ENCODE data around the gene MED12.

MED12 gene

DNA sequence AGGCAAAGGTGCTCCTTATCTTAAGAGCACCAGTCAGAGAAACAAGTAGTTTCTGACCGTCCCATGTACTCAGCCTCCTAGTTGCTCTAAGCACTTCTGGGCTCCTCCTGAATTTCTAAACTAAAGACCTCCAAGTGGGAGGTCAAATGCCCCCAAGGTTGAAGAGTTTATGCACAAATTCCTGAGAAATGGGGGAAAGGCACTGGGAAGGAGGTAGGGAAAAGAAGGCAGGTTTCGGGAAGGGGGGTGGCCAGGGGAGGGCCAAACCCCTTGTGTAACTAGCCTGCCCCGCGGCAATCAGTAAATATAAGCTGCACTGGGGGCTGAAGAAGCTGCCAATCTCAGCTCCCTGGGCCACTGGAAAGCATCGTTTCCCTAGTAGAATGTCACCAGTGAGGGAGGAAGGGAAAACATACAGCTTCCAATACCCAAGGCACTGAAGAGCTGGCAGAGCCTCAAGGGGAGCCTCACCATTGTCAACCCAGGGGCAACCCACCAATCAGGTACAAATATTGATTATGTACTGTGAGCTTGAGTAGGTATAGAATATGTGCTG is 19.4 kb upstream of the MED12 start:
- Histone ChIP-seq H3K9me2 (replicated peaks; ENCODE audit: insufficient read depth, low read length) (no peaks in the 10 kb centered on the region), H3K9ac (ENCODE audit: low read length) (no peak overlapping the region), H3K27me3 (replicated peaks; ENCODE audit: insufficient read depth, low read length) (no peaks in the 10 kb centered on the region), H3K9me3 (replicated peaks; ENCODE audit: insufficient read depth, low read length) (no peaks in the 10 kb centered on the region), H3K79me2 (ENCODE audit: low read length) (no peaks in the 10 kb centered on the region), H3K36me3 (replicated peaks; ENCODE audit: insufficient read depth, low read length) (no peaks in the 10 kb centered on the region), H3K4me1 (ENCODE audit: low read length) (0 out of 2 replicates have a peak, but pooled peaks cover 6% of the 10 kb centered on the region), H2AFZ (ENCODE audit: low read length) (no peak overlapping the region), H3K27ac (ENCODE audit: low read length) (no peak overlapping the region), H4K20me1 (ENCODE audit: insufficient read depth, low read length) (no peaks in the 10 kb centered on the region), H3K4me2 (ENCODE audit: low read depth, low read length) (no peak overlapping the region), H3K4me3 (ENCODE audit: low read length) (no peak overlapping the region), H3F3A (ENCODE audit: insufficient read depth, low read length) (no peaks in the 10 kb centered on the region)
- TF ChIP-seq EZH2 (optimal IDR thresholded peaks at IDR 0.05; ENCODE audit: low read depth, low read length) (no peak), EZH2phosphoT487 (IDR thresholded peaks at IDR 0.05; ENCODE audit: low read length) (no peak)
- TF ChIP-seq, protein P1, sequence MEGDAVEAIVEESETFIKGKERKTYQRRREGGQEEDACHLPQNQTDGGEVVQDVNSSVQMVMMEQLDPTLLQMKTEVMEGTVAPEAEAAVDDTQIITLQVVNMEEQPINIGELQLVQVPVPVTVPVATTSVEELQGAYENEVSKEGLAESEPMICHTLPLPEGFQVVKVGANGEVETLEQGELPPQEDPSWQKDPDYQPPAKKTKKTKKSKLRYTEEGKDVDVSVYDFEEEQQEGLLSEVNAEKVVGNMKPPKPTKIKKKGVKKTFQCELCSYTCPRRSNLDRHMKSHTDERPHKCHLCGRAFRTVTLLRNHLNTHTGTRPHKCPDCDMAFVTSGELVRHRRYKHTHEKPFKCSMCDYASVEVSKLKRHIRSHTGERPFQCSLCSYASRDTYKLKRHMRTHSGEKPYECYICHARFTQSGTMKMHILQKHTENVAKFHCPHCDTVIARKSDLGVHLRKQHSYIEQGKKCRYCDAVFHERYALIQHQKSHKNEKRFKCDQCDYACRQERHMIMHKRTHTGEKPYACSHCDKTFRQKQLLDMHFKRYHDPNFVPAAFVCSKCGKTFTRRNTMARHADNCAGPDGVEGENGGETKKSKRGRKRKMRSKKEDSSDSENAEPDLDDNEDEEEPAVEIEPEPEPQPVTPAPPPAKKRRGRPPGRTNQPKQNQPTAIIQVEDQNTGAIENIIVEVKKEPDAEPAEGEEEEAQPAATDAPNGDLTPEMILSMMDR (IDR thresholded peaks at IDR 0.05; ENCODE audit: low read length) = no peak
- DNase-seq = no peak

DNA sequence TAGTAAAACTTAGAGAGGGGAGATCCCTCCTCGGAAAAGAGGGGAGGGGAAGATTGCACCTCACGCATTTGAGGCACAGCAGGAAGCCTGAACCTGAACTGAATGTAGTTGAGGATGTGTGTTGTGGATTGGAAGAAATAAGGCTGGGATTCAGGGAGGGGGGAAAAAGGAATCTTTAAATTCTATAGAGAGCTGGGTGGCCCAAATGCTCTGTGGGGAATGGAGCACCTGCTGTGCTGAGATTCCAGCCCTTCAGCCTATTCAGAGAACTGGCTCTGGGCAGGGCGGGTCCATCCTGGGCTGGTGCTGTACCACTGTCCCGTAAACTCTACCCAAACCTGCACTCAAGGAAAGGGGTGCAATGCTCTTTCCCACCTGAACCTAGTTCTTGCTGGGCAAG is 18.7 kb upstream of the MED12 start:
- no peak overlapping the region for H3K4me3 ChIP-seq (ENCODE audit: low read length)
- no peaks in the 10 kb centered on the region for H3K9me2 ChIP-seq (replicated peaks; ENCODE audit: insufficient read depth, low read length)
- no peaks in the 10 kb centered on the region for H4K20me1 ChIP-seq (ENCODE audit: insufficient read depth, low read length)
- H3K79me2 ChIP-seq (ENCODE audit: low read length) = no peaks in the 10 kb centered on the region
- H3K9ac ChIP-seq (ENCODE audit: low read length) = no peak overlapping the region
- H3K27me3 ChIP-seq (replicated peaks; ENCODE audit: insufficient read depth, low read length) = no peaks in the 10 kb centered on the region
- no peak overlapping the region for H2AFZ ChIP-seq (ENCODE audit: low read length)
- TF ChIP-seq EZH2phosphoT487 (IDR thresholded peaks at IDR 0.05; ENCODE audit: low read length) = no peak
- TF ChIP-seq, protein P1 (IDR thresholded peaks at IDR 0.05; ENCODE audit: low read length) = no peak
- 0 out of 2 replicates have a peak, but pooled peaks cover 6% of the 10 kb centered on the region for H3K4me1 ChIP-seq (ENCODE audit: low read length)
- no peaks in the 10 kb centered on the region for H3F3A ChIP-seq (ENCODE audit: insufficient read depth, low read length)
- no peaks in the 10 kb centered on the region for H3K36me3 ChIP-seq (replicated peaks; ENCODE audit: insufficient read depth, low read length)
- DNase-seq = no peak
- no peak overlapping the region for H3K4me2 ChIP-seq (ENCODE audit: low read depth, low read length)
- H3K9me3 ChIP-seq (replicated peaks; ENCODE audit: insufficient read depth, low read length) = no peaks in the 10 kb centered on the region
- no peak overlapping the region for H3K27ac ChIP-seq (ENCODE audit: low read length)

DNA sequence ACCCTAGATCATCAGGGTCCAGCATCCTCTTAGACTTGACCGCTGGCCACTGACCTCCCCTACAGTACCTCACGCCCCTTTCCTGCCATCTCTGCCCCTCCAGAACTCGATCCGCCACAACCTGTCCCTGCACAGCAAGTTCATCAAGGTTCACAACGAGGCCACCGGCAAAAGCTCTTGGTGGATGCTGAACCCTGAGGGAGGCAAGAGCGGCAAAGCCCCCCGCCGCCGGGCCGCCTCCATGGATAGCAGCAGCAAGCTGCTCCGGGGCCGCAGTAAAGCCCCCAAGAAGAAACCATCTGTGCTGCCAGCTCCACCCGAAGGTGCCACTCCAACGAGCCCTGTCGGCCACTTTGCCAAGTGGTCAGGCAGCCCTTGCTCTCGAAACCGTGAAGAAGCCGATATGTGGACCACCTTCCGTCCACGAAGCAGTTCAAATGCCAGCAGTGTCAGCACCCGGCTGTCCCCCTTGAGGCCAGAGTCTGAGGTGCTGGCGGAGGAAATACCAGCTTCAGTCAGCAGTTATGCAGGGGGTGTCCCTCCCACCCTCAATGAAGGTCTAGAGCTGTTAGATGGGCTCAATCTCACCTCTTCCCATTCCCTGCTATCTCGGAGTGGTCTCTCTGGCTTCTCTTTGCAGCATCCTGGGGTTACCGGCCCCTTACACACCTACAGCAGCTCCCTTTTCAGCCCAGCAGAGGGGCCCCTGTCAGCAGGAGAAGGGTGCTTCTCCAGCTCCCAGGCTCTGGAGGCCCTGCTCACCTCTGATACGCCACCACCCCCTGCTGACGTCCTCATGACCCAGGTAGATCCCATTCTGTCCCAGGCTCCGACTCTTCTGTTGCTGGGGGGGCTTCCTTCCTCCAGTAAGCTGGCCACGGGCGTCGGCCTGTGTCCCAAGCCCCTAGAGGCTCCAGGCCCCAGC is 17.6 kb upstream of the MED12 start:
- H2AFZ ChIP-seq (ENCODE audit: low read length) = no peak overlapping the region
- H3K9me3 ChIP-seq (replicated peaks; ENCODE audit: insufficient read depth, low read length) = no peaks in the 10 kb centered on the region
- DNase-seq = no peak
- H3K9ac ChIP-seq (ENCODE audit: low read length) = no peak overlapping the region
- no peak overlapping the region for H3K4me3 ChIP-seq (ENCODE audit: low read length)
- H3K79me2 ChIP-seq (ENCODE audit: low read length) = no peaks in the 10 kb centered on the region
- no peaks in the 10 kb centered on the region for H4K20me1 ChIP-seq (ENCODE audit: insufficient read depth, low read length)
- TF ChIP-seq, protein P1 (IDR thresholded peaks at IDR 0.05; ENCODE audit: low read length) = no peak
- TF ChIP-seq EZH2 (optimal IDR thresholded peaks at IDR 0.05; ENCODE audit: low read depth, low read length) = no peak
- TF ChIP-seq EZH2phosphoT487 (IDR thresholded peaks at IDR 0.05; ENCODE audit: low read length) = no peak
- H3K4me2 ChIP-seq (ENCODE audit: low read depth, low read length) = no peak overlapping the region
- no peaks in the 10 kb centered on the region for H3K9me2 ChIP-seq (replicated peaks; ENCODE audit: insufficient read depth, low read length)
- no peaks in the 10 kb centered on the region for H3K36me3 ChIP-seq (replicated peaks; ENCODE audit: insufficient read depth, low read length)
- H3K4me1 ChIP-seq (ENCODE audit: low read length) = 0 out of 2 replicates have a peak, but pooled peaks cover 6% of the 10 kb centered on the region
- H3K27ac ChIP-seq (ENCODE audit: low read length) = no peak overlapping the region
- H3K27me3 ChIP-seq (replicated peaks; ENCODE audit: insufficient read depth, low read length) = no peaks in the 10 kb centered on the region
- H3F3A ChIP-seq (ENCODE audit: insufficient read depth, low read length) = no peaks in the 10 kb centered on the region
